ENCODE results near the gene APOL6.

Gene APOL6

DNA sequence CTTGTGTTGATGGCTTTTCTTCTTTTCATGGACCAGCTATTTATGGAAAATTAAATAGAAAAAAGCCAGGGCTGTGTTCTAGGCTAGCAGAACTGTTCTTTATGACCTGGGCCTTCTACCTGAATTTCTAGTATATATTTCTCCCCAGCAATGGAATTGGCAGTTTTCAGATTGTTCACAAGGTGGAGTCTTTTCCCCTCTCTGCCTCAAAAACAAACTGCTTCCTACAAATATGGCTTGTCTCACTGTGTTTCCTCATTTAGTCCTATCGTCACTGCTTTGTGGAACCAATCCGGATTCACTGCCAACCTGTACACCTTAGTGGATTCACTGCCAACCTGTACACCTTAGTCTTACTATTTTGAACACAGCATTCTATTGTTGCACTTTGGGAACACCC lies 64.4 kb downstream of the APOL6 start:
- DNase-seq (ENCODE audit: low read depth): no peak
- no peak overlapping the region for H3K4me3 ChIP-seq (replicated peaks; ENCODE audit: low read depth, low read length)
- TF ChIP-seq, protein P1, sequence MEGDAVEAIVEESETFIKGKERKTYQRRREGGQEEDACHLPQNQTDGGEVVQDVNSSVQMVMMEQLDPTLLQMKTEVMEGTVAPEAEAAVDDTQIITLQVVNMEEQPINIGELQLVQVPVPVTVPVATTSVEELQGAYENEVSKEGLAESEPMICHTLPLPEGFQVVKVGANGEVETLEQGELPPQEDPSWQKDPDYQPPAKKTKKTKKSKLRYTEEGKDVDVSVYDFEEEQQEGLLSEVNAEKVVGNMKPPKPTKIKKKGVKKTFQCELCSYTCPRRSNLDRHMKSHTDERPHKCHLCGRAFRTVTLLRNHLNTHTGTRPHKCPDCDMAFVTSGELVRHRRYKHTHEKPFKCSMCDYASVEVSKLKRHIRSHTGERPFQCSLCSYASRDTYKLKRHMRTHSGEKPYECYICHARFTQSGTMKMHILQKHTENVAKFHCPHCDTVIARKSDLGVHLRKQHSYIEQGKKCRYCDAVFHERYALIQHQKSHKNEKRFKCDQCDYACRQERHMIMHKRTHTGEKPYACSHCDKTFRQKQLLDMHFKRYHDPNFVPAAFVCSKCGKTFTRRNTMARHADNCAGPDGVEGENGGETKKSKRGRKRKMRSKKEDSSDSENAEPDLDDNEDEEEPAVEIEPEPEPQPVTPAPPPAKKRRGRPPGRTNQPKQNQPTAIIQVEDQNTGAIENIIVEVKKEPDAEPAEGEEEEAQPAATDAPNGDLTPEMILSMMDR (IDR thresholded peaks at IDR 0.05; ENCODE audit: low read length, missing control alignments): no peak

GRCh38 chr22:35717572-35717971 lies 69.3 kb downstream of the APOL6 start, which contains the start of gene APOL5:
Gene APOL5 (plus strand): TSS chr22:35717872. CDS start chr22:35717872, 0 bp downstream.
- TF ChIP-seq, protein P1 (IDR thresholded peaks at IDR 0.05; ENCODE audit: low read length, missing control alignments): no peak
- H3K4me3 ChIP-seq (replicated peaks; ENCODE audit: low read depth, low read length): no peak within 1 kb of the TSS
- DNase-seq (ENCODE audit: low read depth): no peak
